ENCODE measurements around the gene CERS1. TPM values are rescaled to one million over a fixed set of nuclear protein-coding genes. Genes with fewer than 3 reads are reported as not detected.
"Not testable (repeated sequence)": the region's sequence is repeated elsewhere in the genome, so short reads cannot be mapped to it uniquely, and the experiment has no call there.

The CERS1 gene
- total and polyA plus RNA-seq, 4 donors, result 0.28 TPM; not detected in 3

- Histone ChIP-seq H3K27ac (ENCODE audit: low read depth in 1 of 2, low read length in 2 of 2) (peak within 1 kb of the TSS; percentile 92 to 93), H3K9ac (ENCODE audit: low read depth in 1 of 2, low read length in 2 of 2) (peak within 1 kb of the TSS; percentile 89), H3K27me3 (ENCODE audit: control insufficient read depth in 4 of 4, insufficient read depth in 4 of 4, low read length in 3 of 4) (no peaks in the 10 kb centered on the region), H3K36me3 (ENCODE audit: control insufficient read depth in 4 of 4, insufficient read depth in 3 of 4, low read depth in 1 of 4, low read length in 3 of 4) (peaks cover 7 to 31% (median 11%) of the 10 kb centered on the region in 4 donors), H3K9me3 (ENCODE audit: control insufficient read depth in 4 of 4, low read length in 3 of 4) (no peaks in the 10 kb centered on the region), H3K4me3 (ENCODE audit: low read depth in 1 of 3, low read length in 3 of 3) (peak within 1 kb of the TSS; percentile 92 to 100 (median 96)), H3K4me1 (ENCODE audit: control insufficient read depth in 4 of 4, insufficient read depth in 4 of 4, low read length in 3 of 4) (peaks cover 4 to 34% (median 19%) of the 10 kb centered on the region in 4 donors)
- under 1% methylated on average over 72 of the region's 72 CpGs for WGBS
- peak; percentile 94 for TF ChIP-seq SP1 (IDR thresholded peaks at IDR 0.05)
- no peak for TF ChIP-seq RXRA (IDR thresholded peaks at IDR 0.05)
- TF ChIP-seq FOXA1 (IDR thresholded peaks at IDR 0.05), result peak; percentile 64
- peak; percentile 97 for TF ChIP-seq YY1 (IDR thresholded peaks at IDR 0.05)
- TF ChIP-seq MAX (IDR thresholded peaks at IDR 0.05), result peak; percentile 88
- TF ChIP-seq EGR1 (IDR thresholded peaks at IDR 0.05; ENCODE audit: low read depth in 2 of 2), result peak; percentile 73 to 81
- peak; percentile 88 for TF ChIP-seq ZBTB33 (IDR thresholded peaks at IDR 0.05)
- peak; percentile 80 to 96 for TF ChIP-seq GABPA (IDR thresholded peaks at IDR 0.05 in 1 of 2, conservative IDR thresholded peaks at IDR 0.05 in 1 of 2)
- peak; percentile 66 for TF ChIP-seq REST (IDR thresholded peaks at IDR 0.05)
- TF ChIP-seq NR2F2 (IDR thresholded peaks at IDR 0.05), result no peak
- peak; percentile 97 for TF ChIP-seq TAF1 (conservative IDR thresholded peaks at IDR 0.05)
- peak; percentile 24 for TF ChIP-seq ATF3 (IDR thresholded peaks at IDR 0.05)
- TF ChIP-seq HNF4G (IDR thresholded peaks at IDR 0.05), result no peak
- TF ChIP-seq HNF4A (conservative IDR thresholded peaks at IDR 0.05), result no peak
- peak; percentile 28 to 30 for TF ChIP-seq RAD21 (IDR thresholded peaks at IDR 0.05)
- peak; percentile 34 to 71 for TF ChIP-seq JUND (IDR thresholded peaks at IDR 0.05)
- TF ChIP-seq, protein P1, sequence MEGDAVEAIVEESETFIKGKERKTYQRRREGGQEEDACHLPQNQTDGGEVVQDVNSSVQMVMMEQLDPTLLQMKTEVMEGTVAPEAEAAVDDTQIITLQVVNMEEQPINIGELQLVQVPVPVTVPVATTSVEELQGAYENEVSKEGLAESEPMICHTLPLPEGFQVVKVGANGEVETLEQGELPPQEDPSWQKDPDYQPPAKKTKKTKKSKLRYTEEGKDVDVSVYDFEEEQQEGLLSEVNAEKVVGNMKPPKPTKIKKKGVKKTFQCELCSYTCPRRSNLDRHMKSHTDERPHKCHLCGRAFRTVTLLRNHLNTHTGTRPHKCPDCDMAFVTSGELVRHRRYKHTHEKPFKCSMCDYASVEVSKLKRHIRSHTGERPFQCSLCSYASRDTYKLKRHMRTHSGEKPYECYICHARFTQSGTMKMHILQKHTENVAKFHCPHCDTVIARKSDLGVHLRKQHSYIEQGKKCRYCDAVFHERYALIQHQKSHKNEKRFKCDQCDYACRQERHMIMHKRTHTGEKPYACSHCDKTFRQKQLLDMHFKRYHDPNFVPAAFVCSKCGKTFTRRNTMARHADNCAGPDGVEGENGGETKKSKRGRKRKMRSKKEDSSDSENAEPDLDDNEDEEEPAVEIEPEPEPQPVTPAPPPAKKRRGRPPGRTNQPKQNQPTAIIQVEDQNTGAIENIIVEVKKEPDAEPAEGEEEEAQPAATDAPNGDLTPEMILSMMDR (IDR thresholded peaks at IDR 0.05; ENCODE audit: low read depth, low read length, missing input control), result no peak
- TF ChIP-seq FOXA2 (IDR thresholded peaks at IDR 0.05), result peak; percentile 59
- DNase-seq (ENCODE audit: low spot score), result peak; percentile 96
Measured at GRCh38 chr19:18919086-18919899, 23.3 kb upstream of the CERS1 start, which contains the start of the genes COPE and DDX49. Gene COPE, minus strand, starts transcription at chr19:18919387. Its CDS starts 39 bp downstream, at chr19:18919348. Gene DDX49, plus strand, starts transcription at chr19:18919715. Its CDS starts 27 bp downstream, at chr19:18919742.

DNA sequence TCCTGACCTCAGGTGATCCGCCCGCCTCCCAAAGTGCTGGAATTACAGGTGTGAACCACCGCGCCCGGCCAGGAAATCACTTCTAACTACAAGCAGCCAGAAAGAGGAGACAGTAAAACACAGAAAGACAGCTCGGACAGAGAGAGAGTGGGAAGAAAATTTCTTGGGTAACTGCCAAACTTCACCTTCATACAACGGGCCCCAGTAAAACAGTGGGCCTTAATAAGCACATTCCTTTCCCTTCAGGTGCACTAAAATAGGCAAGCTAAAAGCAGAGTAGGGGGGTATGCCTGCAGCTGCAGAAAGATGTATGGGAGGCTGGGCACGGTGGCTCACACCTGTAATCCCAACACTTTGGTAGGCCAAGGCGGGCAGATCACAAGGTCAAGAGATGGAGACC is 21.6 kb upstream of the CERS1 start:
- H3K4me1 ChIP-seq (ENCODE audit: control insufficient read depth in 4 of 4, insufficient read depth in 4 of 4, low read length in 3 of 4), result peaks cover 4 to 34% (median 19%) of the 10 kb centered on the region in 4 donors
- DNase-seq (ENCODE audit: low spot score); H3K4me3 ChIP-seq (ENCODE audit: low read depth in 1 of 3, low read length in 3 of 3); H3K27ac ChIP-seq (ENCODE audit: low read depth in 1 of 2, low read length in 2 of 2); H3K9ac ChIP-seq (ENCODE audit: low read depth in 1 of 2, low read length in 2 of 2); H3K27me3 ChIP-seq (ENCODE audit: control insufficient read depth in 4 of 4, insufficient read depth in 4 of 4, low read length in 3 of 4); H3K9me3 ChIP-seq (ENCODE audit: control insufficient read depth in 4 of 4, low read length in 3 of 4): not testable (repeated sequence)
- H3K36me3 ChIP-seq (ENCODE audit: control insufficient read depth in 4 of 4, insufficient read depth in 3 of 4, low read depth in 1 of 4, low read length in 3 of 4), result peaks cover under 1 to 22% (median 10%) of the 10 kb centered on the region in 4 donors
- 88% methylated on average over 9 of the region's 9 CpGs for WGBS
